ENCODE data around the gene ARL9. TPM values are rescaled to one million over a fixed set of nuclear protein-coding genes. Genes with fewer than 3 reads are reported as not detected.

The ARL9 gene
- total RNA-seq, 2 experiments from 2014 or later = 0.15 to 0.42 TPM

DNA sequence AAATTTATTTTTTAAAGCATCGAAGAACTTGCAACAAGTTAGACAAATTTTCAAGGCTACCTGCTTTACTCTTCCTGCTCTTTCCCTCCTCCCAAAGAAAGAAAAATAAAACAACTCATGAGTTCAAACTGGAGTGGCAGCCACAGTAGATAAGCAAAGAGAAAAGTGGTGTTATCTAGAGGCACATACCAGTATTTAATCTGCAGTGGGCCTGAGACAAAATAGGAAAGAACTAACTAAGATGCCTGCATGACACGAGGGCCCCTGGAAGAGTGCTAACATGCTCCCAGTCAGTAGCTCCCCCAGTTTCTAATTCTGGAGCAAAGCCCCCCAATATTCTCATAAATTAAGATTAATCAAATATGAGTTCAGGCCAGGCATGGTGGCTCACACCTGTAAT, 7.9 kb downstream of the ARL9 start:
- POLR2A ChIA-PET = no interaction called here
- CTCF ChIA-PET = no interaction called here

GRCh38 chr4:56530269-56531148, 24.9 kb downstream of the ARL9 start:
- ChIA-PET POLR2A (no interaction called here), CTCF (interaction anchor here (2.0 kb wide), 1 partner anchor 14 kb away, joined by 8 read pairs; no protein-coding TSS in a partner anchor)

DNA sequence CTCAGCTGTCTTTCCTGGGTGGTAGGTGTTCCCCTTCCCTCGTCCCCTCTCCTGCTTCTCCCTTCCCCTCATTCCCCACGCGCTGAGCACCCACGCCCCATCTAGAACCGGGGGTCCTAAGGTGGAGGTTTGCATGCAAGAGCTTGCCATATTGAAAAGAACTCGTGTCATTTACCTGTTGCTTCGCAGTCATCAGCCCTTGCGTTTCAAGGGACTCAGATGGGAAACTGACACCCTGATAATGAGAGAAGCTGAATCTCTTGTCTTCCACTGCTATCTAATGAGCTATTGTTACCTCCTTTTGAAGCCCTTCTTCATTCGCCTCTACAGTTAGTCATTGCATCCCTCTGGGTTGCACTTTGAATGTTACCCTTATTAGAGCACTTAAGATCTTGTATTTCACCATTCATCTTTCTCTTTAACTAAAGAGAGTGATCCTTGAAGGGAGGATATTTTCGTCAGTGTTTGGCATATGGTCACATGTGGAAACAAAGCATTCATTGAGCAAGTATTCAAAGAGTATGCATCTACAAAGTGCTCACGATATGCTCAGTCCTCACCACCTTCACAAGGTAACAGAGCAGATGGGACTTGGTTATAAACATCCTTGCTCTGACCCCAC, 25.7 kb downstream of the ARL9 start:
- POLR2A ChIA-PET = no interaction called here
- CTCF ChIA-PET = interaction anchor here (2.0 kb wide), 1 partner anchor 13 kb away, joined by 8 read pairs; no protein-coding TSS in a partner anchor

GRCh38 chr4:56531823-56532222, 26.2 kb downstream of the ARL9 start:
- ChIA-PET CTCF (interaction anchor here (2.0 kb wide), 1 partner anchor 13 kb away, joined by 8 read pairs; no protein-coding TSS in a partner anchor), POLR2A (no interaction called here)

DNA sequence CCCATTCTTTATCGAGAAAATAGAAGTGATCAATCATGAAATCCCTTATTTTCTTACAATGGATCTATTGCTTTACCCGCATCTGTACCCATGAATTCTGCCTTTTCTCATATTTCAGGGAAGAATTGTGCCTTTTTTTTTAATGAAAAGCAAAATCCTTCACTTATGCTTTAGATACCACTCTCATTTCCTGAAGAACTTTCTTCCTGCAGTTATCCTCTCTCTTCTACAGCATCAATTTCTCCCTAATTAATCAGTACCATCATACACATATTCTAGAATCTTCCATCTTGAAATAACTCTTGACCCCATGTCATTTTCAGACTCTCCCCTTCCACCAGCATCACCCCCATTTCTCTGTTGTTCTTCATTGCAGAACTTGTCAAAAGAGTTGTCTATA, 26.6 kb downstream of the ARL9 start:
- CTCF ChIA-PET = no interaction called here
- POLR2A ChIA-PET = no interaction called here

- ChIA-PET POLR2A (no interaction called here), CTCF (interaction anchor here (0.5 kb wide), 1 partner anchor 19 kb away, joined by 5 read pairs; no protein-coding TSS in a partner anchor)
Measured at GRCh38 chr4:56535915-56536314, 30.3 kb downstream of the ARL9 start.

DNA sequence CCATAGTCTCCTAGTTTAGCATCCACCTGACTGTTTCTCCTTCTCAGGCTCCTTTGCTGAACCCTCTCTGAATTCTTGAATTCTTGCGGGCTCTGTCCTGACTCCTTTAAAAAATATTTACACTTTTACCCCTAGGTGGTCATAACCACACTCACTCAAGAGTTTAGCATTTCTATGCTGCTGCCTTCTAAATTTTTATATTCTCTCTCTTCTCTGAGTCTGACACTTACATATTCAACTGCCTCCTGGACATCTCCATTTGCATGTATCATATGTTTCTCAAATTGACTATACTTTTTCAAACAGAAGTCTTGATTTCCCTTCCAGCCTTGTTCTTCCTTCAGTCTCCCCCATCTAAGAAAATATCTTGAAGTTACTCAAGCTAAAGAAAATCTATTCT, 31.6 kb downstream of the ARL9 start:
- ChIA-PET CTCF (no interaction called here), POLR2A (no interaction called here)

- CTCF ChIA-PET = no interaction called here
- POLR2A ChIA-PET = no interaction called here
Measured at GRCh38 chr4:56540826-56541225, 35.2 kb downstream of the ARL9 start.

DNA sequence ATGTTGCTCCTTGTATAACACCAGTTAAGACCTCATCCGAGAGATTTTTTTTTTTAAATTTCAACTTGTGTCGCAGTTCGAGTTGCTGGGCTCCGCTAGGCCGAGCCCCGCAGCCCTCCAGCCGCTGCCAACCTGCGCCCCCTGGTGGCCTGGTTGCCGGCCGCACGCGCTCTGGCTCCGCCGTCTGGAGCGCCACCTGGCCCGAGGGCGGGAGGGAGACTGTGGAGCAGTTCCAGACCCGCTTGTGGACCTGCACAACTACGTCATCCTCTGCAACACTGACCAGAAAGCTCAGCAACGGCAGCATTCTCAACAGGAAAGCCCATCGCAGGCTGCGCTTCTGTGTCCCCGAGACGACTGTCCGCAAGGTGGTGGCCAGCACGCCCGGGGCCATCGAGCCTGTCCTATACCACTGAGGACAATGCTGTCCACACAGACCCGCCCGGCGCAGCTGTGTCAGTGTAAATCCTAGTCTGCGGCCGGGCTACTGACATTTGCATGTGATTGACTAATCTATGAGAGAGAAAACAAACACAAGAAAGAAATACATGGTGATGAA, 39.1 kb downstream of the ARL9 start:
- ChIA-PET POLR2A (interaction anchor here (0.6 kb wide), 1 partner anchor 282 kb away, joined by 4 read pairs; no protein-coding TSS in a partner anchor), CTCF (interaction anchor here (0.5 to 3.0 kb wide), 15 partner anchors 9 to 563 kb away, joined by 3 to 8 read pairs (median 3); partner anchors contain the start of genes PAICS and PPAT)

DNA sequence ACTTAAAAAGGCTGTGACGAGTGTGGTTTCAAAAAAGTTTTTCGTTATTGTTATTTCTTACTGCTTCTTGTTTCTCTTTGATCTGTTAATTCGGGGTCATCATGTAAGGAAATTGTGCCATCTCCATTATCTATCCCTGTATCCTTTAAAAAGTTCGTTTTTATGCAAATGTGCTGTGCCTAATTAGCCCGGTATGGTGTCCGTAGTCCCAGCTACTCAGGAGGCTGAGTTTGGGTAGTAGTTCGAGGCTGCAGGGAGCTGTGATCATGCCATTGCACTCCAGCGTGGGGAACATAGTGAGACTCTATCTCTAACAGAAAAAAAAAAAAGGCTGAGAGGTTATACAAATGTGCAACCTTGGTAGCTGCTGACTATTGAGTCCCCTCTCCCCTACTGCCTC, 45.1 kb downstream of the ARL9 start:
- ChIA-PET POLR2A (no interaction called here), CTCF (no interaction called here)

GRCh38 chr4:56551516-56551915, 45.9 kb downstream of the ARL9 start:
- CTCF ChIA-PET = no interaction called here

DNA sequence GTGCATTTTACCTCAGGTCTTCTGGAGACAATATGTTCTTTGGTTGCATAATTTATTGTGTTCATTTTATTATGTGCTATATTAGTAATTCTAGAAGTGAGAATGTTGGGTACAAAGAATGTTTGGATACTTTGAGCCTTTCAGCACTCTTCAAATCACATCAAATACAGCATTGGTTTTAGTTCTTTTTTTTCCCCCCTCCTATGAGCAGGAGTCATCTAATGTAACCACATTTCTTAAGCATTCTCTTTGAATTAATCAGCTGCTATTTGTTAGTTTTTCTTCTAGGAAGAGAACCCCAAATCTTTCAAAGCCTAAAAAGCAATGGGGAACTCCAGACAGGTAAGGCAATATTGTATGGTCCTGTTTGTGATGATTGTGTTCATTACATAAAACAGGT, 46.7 kb downstream of the ARL9 start:
- ChIA-PET POLR2A (no interaction called here), CTCF (interaction anchor here (0.6 kb wide), 1 partner anchor 252 kb away, joined by 3 read pairs; no protein-coding TSS in a partner anchor)

More at GRCh38 chr4:56551516-56551915, 45.9 kb downstream of the ARL9 start:
- POLR2A ChIA-PET = no interaction called here

DNA sequence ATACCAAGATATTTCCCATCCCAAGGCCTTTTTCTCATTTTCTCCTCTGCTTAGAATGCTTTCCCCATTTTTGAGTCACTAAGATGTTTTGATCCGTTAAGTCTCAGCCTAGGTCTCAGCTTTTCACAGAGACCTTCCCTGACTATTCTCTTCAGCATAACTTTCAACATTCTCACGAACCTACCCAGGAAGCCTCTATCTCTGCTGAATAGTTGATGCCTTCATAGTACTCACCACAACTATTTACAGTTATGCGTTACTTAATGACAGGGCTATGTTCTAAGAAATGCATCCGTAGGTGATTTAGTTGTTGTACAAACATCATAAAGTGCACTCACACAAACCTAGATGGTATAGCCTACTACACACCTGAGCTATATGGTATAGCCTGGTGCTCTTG, 64.5 kb downstream of the ARL9 start:
- ChIA-PET CTCF (no interaction called here), POLR2A (no interaction called here)

Other genes with a start within 250 kb of the ARL9 start
- 10 to 100 TPM; 10.5 to 12.0 TPM for gene AASDH, start 118.3 kb upstream of the ARL9 start, total RNA-seq
- gene PPAT, start 70.2 kb upstream of the ARL9 start, total RNA-seq = 10 to 100 TPM; 64.7 to 69.3 TPM
- gene PAICS, start 69.5 kb upstream of the ARL9 start, total RNA-seq = 100 to 1,000 TPM; 395 to 407 TPM
- 100 to 1,000 TPM; 198 to 202 TPM for gene SRP72, start 38.2 kb upstream of the ARL9 start, total RNA-seq
- gene HOPX, start 175.5 kb downstream of the ARL9 start, total RNA-seq = 100 to 1,000 TPM; 146 to 151 TPM